ENCODE results near the gene GRB10. TPM values are rescaled to one million over a fixed set of nuclear protein-coding genes. Genes with fewer than 3 reads are reported as not detected.
"Not testable (repeated sequence)": the region's sequence is repeated elsewhere in the genome, so short reads cannot be mapped to it uniquely, and the experiment has no call there.

Gene GRB10
- total RNA-seq, 1 donor from 2014 or later, result 25.4 TPM

GRCh38 chr7:50754241-50754640, 28.5 kb downstream of the GRB10 start:
- no peak for ATAC-seq
- intact Hi-C loops (cut with micrococcal nuclease), result no loop called here

GRCh38 chr7:50752422-50752821, 30.3 kb downstream of the GRB10 start:
- no peak for ATAC-seq
- no peak for DNase-seq
- intact Hi-C loops (cut with micrococcal nuclease), result no loop called here

More at GRCh38 chr7:50754241-50754640, 28.5 kb downstream of the GRB10 start:
- no peak for DNase-seq

GRCh38 chr7:50751146-50751545, 31.6 kb downstream of the GRB10 start:
- ATAC-seq (no peak), DNase-seq (no peak)
- intact Hi-C loops (cut with micrococcal nuclease), result no loop called here

GRCh38 chr7:50749896-50750295, 32.8 kb downstream of the GRB10 start:
- no peak for ATAC-seq

GRCh38 chr7:50748472-50748871, 34.2 kb downstream of the GRB10 start:
- DNase-seq, result no peak
- ATAC-seq, result no peak
- intact Hi-C loops (cut with micrococcal nuclease), result no loop called here

More at GRCh38 chr7:50749896-50750295, 32.8 kb downstream of the GRB10 start:
- intact Hi-C loops (cut with micrococcal nuclease), result no loop called here
- no peak for DNase-seq

- DNase-seq (no peak), ATAC-seq (no peak)
- intact Hi-C loops (cut with micrococcal nuclease), result no loop called here
These were observed 36.9 kb downstream of the GRB10 start for GRCh38 chr7:50745835-50746234.

- ATAC-seq, result no peak
- intact Hi-C loops (cut with micrococcal nuclease), result no loop called here
- no peak for DNase-seq
These were observed 37.4 kb downstream of the GRB10 start for GRCh38 chr7:50745336-50745735.

- ATAC-seq, result no peak
- intact Hi-C loops (cut with micrococcal nuclease), result no loop called here
These were observed 38.8 kb downstream of the GRB10 start for GRCh38 chr7:50743893-50744292.

GRCh38 chr7:50743016-50743415, 39.7 kb downstream of the GRB10 start:
- no peak for DNase-seq
- no peak for ATAC-seq
- intact Hi-C loops (cut with micrococcal nuclease), result no loop called here

More at GRCh38 chr7:50743893-50744292, 38.8 kb downstream of the GRB10 start:
- no peak for DNase-seq

GRCh38 chr7:50742401-50742800, 40.3 kb downstream of the GRB10 start:
- intact Hi-C loops (cut with micrococcal nuclease), result no loop called here
- DNase-seq (no peak), ATAC-seq (no peak)

GRCh38 chr7:50739744-50740435, 42.8 kb downstream of the GRB10 start:
- intact Hi-C loops (cut with micrococcal nuclease), result no loop called here
- DNase-seq (no peak), ATAC-seq (peak; percentile 22)

- DNase-seq, result no peak
- no peak for ATAC-seq
- intact Hi-C loops (cut with micrococcal nuclease), result no loop called here
These were observed 43.8 kb downstream of the GRB10 start for GRCh38 chr7:50738932-50739331.

- intact Hi-C loops (cut with micrococcal nuclease); DNase-seq; ATAC-seq: not testable (repeated sequence)
These were observed 46.9 kb downstream of the GRB10 start for GRCh38 chr7:50735836-50736235.

- intact Hi-C loops (cut with micrococcal nuclease), result no loop called here
- no peak for ATAC-seq
These were observed 47.4 kb downstream of the GRB10 start for GRCh38 chr7:50735333-50735732.

GRCh38 chr7:50734246-50734645, 48.5 kb downstream of the GRB10 start:
- DNase-seq, result no peak
- ATAC-seq, result no peak
- intact Hi-C loops (cut with micrococcal nuclease), result no loop called here

More at GRCh38 chr7:50735333-50735732, 47.4 kb downstream of the GRB10 start:
- DNase-seq, result no peak

GRCh38 chr7:50733552-50733951, 49.1 kb downstream of the GRB10 start:
- intact Hi-C loops (cut with micrococcal nuclease), result no loop called here
- no peak for ATAC-seq
- no peak for DNase-seq

- intact Hi-C loops (cut with micrococcal nuclease), result no loop called here
- DNase-seq (no peak), ATAC-seq (no peak)
These were observed 50.8 kb downstream of the GRB10 start for GRCh38 chr7:50731703-50732582.

- DNase-seq (no peak), ATAC-seq (peak; percentile 50)
- intact Hi-C loops (cut with micrococcal nuclease), result no loop called here
These were observed 52.0 kb downstream of the GRB10 start for GRCh38 chr7:50730446-50731400.

GRCh38 chr7:50729962-50730361, 52.7 kb downstream of the GRB10 start:
- ATAC-seq (no peak), DNase-seq (no peak)
- intact Hi-C loops (cut with micrococcal nuclease), result no loop called here

Measured in left ventricle myocardium superior (tissue), 1 donor.